T-helper 17 cell (primary cell): ENCODE measurements around the gene MYH11. TPM values are rescaled to one million over a fixed set of nuclear protein-coding genes. Genes with fewer than 3 reads are reported as not detected.
"Not testable (repeated sequence)": the region's sequence is repeated elsewhere in the genome, so short reads cannot be mapped to it uniquely, and the experiment has no call there.

Experiments used
- ATAC-seq: fragments of 150-1000 bp; cut with Tn5 transposase; 2 replicates; pipeline ENCODE4 v1.10.0; 2021; ENCODE audit warnings: mild to moderate bottlenecking, moderate library complexity
- DNase-seq, 3 donors: peaks; one replicate each; pipeline versions ENCODE4 v3.0.0 to v3.0.0-alpha.2; 2020 to 2021
- H3K9me3 ChIP-seq: one replicate; pipeline ENCODE4 v1.7.0; 2013; ENCODE audit warnings: low read length, mild to moderate bottlenecking; ENCODE audit not compliant: control insufficient read depth, poor library complexity, severe bottlenecking
- H3K27ac Mint-ChIP-seq: one replicate; pipeline ENCODE4 v1.8.0; 2022; ENCODE audit warnings: mild to moderate bottlenecking, moderate library complexity, mixed read lengths
- H3K27me3 Mint-ChIP-seq: one replicate; pipeline ENCODE4 v1.8.0; 2022; ENCODE audit warnings: mixed read lengths
- H3K36me3 Mint-ChIP-seq: one replicate; pipeline ENCODE4 v1.8.0; 2022; ENCODE audit warnings: low read depth, mixed read lengths
- H3K4me1 Mint-ChIP-seq: one replicate; pipeline ENCODE4 v1.8.0; 2022; ENCODE audit warnings: mild to moderate bottlenecking, mixed read lengths
- H3K4me3 Mint-ChIP-seq: one replicate; pipeline ENCODE4 v1.8.0; 2022; ENCODE audit warnings: mild to moderate bottlenecking, moderate library complexity, mixed read lengths
- total RNA-seq, 4 donors: library from RNA in 2 of 4; stranded (reverse) in 2 of 4; gene quantifications; one replicate each; pipeline ENCODE4 v1.2.3 and lab custom pipeline; 2022 to 2026

MYH11 gene
- total RNA-seq, 2 donors from 2014 or later = 0.22 to 0.29 TPM

DNA sequence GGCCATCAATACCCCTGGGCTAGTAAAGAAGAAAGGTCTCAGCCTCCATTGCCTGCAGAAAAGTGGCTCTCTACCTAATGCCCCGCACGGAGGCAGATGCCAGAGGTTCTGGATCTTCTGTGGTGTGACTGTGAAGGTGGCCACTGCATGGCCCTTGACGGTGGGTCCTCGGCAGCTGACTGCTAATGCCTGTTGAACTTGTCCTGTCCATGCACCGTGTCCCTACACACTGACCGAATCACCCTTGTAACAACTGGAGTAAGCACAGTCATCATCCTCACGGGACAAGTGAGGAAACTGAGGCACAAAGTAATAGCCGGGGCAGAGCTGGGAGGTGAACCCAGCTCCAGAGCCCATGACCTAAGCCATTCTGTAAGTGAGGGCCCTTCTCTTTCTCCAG lies 48.8 kb downstream of the MYH11 start:
- H3K4me3 Mint-ChIP-seq = no peak overlapping the region
- H3K36me3 Mint-ChIP-seq = no peaks in the 10 kb centered on the region
- H3K9me3 ChIP-seq = no peaks in the 10 kb centered on the region
- DNase-seq (no peak), ATAC-seq (no peak)
- H3K27ac Mint-ChIP-seq = no peak overlapping the region
- H3K4me1 Mint-ChIP-seq = no peaks in the 10 kb centered on the region
- peaks cover 32% of the 10 kb centered on the region for H3K27me3 Mint-ChIP-seq

GRCh38 chr16:15807603-15808009 lies 49.2 kb downstream of the MYH11 start:
- peaks cover 32% of the 10 kb centered on the region for H3K27me3 Mint-ChIP-seq
- no peak for DNase-seq

DNA sequence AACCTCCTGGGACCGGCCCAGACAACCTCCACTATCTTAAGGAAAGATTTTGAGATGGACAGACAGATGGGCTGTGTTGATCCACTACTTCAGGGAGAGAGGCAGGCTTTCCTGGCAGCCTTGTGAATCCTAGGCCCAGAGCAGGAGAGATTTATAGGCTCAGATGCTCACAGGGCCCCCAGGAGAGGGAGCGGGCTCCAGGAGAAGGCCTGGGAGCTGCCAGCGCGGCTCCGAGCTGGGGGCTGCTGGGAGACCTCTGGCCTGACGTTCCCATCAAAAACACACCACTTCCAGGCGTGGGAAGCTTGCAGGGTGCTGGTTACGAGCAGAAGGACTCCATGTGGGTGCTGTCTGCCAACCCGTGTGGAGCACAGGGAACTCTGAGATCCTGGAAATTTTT lies 53.2 kb downstream of the MYH11 start:
- Mint-ChIP-seq H3K4me3 (no peak overlapping the region), H3K27ac (no peak overlapping the region), H3K27me3 (peaks cover 15% of the 10 kb centered on the region), H3K36me3 (no peaks in the 10 kb centered on the region), H3K4me1 (no peaks in the 10 kb centered on the region)
- ATAC-seq (no peak), DNase-seq (no peak)
- no peaks in the 10 kb centered on the region for H3K9me3 ChIP-seq

More at GRCh38 chr16:15807603-15808009, 49.2 kb downstream of the MYH11 start:
- Mint-ChIP-seq H3K4me1 (no peaks in the 10 kb centered on the region), H3K4me3 (no peak overlapping the region), H3K36me3 (no peaks in the 10 kb centered on the region), H3K27ac (no peak overlapping the region)
- H3K9me3 ChIP-seq = no peaks in the 10 kb centered on the region
- no peak for ATAC-seq

DNA sequence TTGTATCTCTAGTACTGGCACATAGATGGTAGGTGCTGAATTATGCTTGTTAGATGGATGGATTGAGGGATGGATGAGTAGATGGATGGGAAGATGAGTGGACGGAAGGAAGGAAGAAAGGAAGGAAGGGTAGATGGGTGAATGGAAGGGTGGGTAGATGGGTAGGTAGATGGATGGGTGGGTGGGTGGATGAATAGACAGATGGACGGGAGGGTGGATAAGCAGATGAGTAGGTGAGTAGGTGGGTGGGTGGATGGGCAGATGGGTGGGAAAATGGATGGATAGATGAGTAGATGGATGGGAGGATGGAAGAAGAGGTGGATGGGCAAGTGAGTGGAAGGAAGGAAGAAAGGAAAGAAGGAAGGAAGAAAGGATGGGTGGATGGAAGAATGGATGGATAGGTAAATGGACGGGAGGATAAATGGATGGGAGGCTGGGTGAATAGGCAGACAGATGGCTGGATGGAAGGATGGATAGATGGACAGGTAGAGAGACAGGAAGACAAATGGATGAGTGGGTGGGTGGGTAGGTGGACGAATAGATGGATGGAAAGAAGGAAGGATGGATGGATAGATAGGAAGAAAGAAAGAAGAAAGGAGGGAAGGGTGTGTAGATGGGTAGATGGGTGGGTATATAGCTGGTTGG lies 56.9 kb downstream of the MYH11 start:
- DNase-seq = no peak
- Mint-ChIP-seq H3K27me3 (no peaks in the 10 kb centered on the region), H3K4me3 (no peak overlapping the region), H3K36me3 (no peaks in the 10 kb centered on the region), H3K4me1 (no peaks in the 10 kb centered on the region), H3K27ac (no peak overlapping the region)
- H3K9me3 ChIP-seq = peaks cover 4% of the 10 kb centered on the region
- no peak for ATAC-seq

GRCh38 chr16:15798671-15799070 lies 58.2 kb downstream of the MYH11 start:
- Mint-ChIP-seq H3K4me1 (no peaks in the 10 kb centered on the region), H3K27ac (no peak overlapping the region), H3K4me3 (no peak overlapping the region), H3K36me3 (no peaks in the 10 kb centered on the region), H3K27me3 (no peaks in the 10 kb centered on the region)
- DNase-seq = no peak
- H3K9me3 ChIP-seq = peaks cover 4% of the 10 kb centered on the region
- ATAC-seq = no peak

GRCh38 chr16:15796885-15797284 lies 59.9 kb downstream of the MYH11 start:
- H3K4me1 Mint-ChIP-seq = no peaks in the 10 kb centered on the region
- no peaks in the 10 kb centered on the region for H3K27me3 Mint-ChIP-seq
- DNase-seq = no peak
- H3K9me3 ChIP-seq = peaks cover 4% of the 10 kb centered on the region
- ATAC-seq = no peak
- no peak overlapping the region for H3K27ac Mint-ChIP-seq
- H3K4me3 Mint-ChIP-seq = no peak overlapping the region
- no peaks in the 10 kb centered on the region for H3K36me3 Mint-ChIP-seq

DNA sequence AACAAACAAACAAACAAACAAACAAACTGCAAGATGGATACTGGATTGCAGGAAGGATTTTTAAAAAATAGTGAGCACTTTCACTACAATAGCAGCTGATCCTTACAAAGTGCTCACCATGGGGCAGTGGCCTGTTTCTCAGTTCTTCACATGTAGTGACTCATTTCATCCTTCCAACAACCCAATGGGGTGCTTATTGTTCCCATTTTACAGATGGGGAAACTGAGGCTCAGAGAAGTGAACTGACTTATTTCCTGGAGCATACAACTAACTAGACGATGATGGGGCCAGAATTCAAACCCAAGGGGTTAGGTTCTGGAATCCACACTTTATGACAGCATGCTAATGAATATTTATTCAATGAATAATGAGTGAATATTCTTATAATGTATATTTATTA lies 61.2 kb downstream of the MYH11 start:
- H3K36me3 Mint-ChIP-seq = no peaks in the 10 kb centered on the region
- DNase-seq (no peak), ATAC-seq (no peak)
- no peaks in the 10 kb centered on the region for H3K4me1 Mint-ChIP-seq
- no peaks in the 10 kb centered on the region for H3K27me3 Mint-ChIP-seq
- H3K27ac Mint-ChIP-seq = no peak overlapping the region
- H3K4me3 Mint-ChIP-seq = no peak overlapping the region
- H3K9me3 ChIP-seq = peaks cover 4% of the 10 kb centered on the region

DNA sequence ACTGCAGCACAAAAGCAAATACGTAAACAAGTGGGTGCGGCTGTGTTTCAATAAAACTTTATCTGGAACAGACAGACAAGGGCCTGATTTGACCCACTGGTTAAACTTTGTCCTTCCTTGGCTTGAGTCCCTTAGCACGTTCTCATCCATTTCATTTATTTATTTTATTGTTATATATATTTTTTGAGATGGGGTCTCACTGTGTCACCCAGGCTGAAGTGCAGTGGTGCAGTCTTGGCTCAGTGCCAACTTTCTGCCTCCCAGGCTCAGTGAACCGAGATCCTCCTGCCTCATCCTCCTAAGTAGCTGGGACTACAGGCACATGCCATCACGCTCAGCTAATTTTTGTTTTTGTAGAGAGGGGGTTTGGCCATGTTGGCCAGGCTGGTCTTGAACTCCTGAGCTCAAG lies 64.3 kb downstream of the MYH11 start:
- peaks cover 4% of the 10 kb centered on the region for H3K9me3 ChIP-seq
- Mint-ChIP-seq H3K27ac (no peak overlapping the region), H3K4me3 (no peak overlapping the region), H3K36me3 (no peaks in the 10 kb centered on the region), H3K27me3 (no peaks in the 10 kb centered on the region), H3K4me1 (no peaks in the 10 kb centered on the region)
- ATAC-seq = no peak
- no peak for DNase-seq

GRCh38 chr16:15790458-15790857 lies 66.4 kb downstream of the MYH11 start:
- Mint-ChIP-seq H3K4me1 (no peaks in the 10 kb centered on the region), H3K27me3 (no peaks in the 10 kb centered on the region), H3K36me3 (no peaks in the 10 kb centered on the region), H3K4me3 (no peak overlapping the region), H3K27ac (no peak overlapping the region)
- DNase-seq (no peak), ATAC-seq (no peak)
- H3K9me3 ChIP-seq = no peaks in the 10 kb centered on the region

DNA sequence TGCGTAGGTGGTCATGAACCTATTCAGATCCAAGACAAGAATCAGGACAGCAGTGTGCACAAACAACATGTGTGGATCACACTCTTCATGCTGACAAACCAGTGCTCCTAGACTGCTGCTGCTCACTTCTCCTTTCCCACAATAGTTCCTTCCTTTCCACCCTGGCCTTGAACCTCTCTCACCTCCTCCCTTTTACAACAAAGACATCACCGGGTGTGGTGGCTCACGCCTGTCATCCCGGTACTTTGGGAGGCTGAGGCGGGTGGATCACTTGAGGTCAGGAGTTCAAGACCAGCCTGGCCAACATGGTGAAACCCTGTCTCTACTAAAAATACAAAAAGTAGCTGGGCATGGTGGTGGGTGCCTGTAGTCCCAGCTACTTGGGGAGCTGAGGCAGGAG lies 67.0 kb downstream of the MYH11 start:
- not testable (repeated sequence) for H3K4me3 Mint-ChIP-seq, DNase-seq, H3K9me3 ChIP-seq, H3K36me3 Mint-ChIP-seq, H3K4me1 Mint-ChIP-seq, H3K27ac Mint-ChIP-seq, H3K27me3 Mint-ChIP-seq, ATAC-seq

- no peak overlapping the region for H3K27ac Mint-ChIP-seq
- H3K36me3 Mint-ChIP-seq = no peaks in the 10 kb centered on the region
- no peak overlapping the region for H3K4me3 Mint-ChIP-seq
- H3K27me3 Mint-ChIP-seq = no peaks in the 10 kb centered on the region
- DNase-seq (no peak), ATAC-seq (no peak)
- no peaks in the 10 kb centered on the region for H3K9me3 ChIP-seq
- H3K4me1 Mint-ChIP-seq = no peaks in the 10 kb centered on the region
Measured at GRCh38 chr16:15788846-15789239, 68.0 kb downstream of the MYH11 start.

GRCh38 chr16:15786501-15786900 lies 70.3 kb downstream of the MYH11 start:
- ATAC-seq (no peak), DNase-seq (no peak)
- Mint-ChIP-seq H3K27ac (no peak overlapping the region), H3K27me3 (peaks cover 2% of the 10 kb centered on the region), H3K36me3 (no peaks in the 10 kb centered on the region), H3K4me3 (no peak overlapping the region), H3K4me1 (no peaks in the 10 kb centered on the region)
- no peaks in the 10 kb centered on the region for H3K9me3 ChIP-seq

- no peak for ATAC-seq
- peaks cover 2% of the 10 kb centered on the region for H3K4me1 Mint-ChIP-seq
- peaks cover 10% of the 10 kb centered on the region for H3K27me3 Mint-ChIP-seq
- no peak for DNase-seq
- H3K9me3 ChIP-seq = no peaks in the 10 kb centered on the region
- no peak overlapping the region for H3K4me3 Mint-ChIP-seq
- H3K36me3 Mint-ChIP-seq = no peaks in the 10 kb centered on the region
- H3K27ac Mint-ChIP-seq = no peak overlapping the region
Measured at GRCh38 chr16:15785386-15786059, 71.3 kb downstream of the MYH11 start.

GRCh38 chr16:15783985-15784384 lies 72.8 kb downstream of the MYH11 start:
- no peaks in the 10 kb centered on the region for H3K9me3 ChIP-seq
- H3K4me1 Mint-ChIP-seq = peaks cover 2% of the 10 kb centered on the region
- ATAC-seq = no peak
- no peaks in the 10 kb centered on the region for H3K36me3 Mint-ChIP-seq
- peaks cover 10% of the 10 kb centered on the region for H3K27me3 Mint-ChIP-seq
- H3K4me3 Mint-ChIP-seq = no peak overlapping the region
- no peak for DNase-seq
- no peak overlapping the region for H3K27ac Mint-ChIP-seq
